Activated naive CD4-positive, alpha-beta T cell treated with anti-CD3 and anti-CD28 coated beads, Interleukin-2, amount 50 U/mL, for 16 hours (primary cell): ENCODE results near the gene SASH1.
"Not testable (repeated sequence)": the region's sequence is repeated elsewhere in the genome, so short reads cannot be mapped to it uniquely, and the experiment has no call there.

ENCODE experiments used
- DNase-seq: peaks from one replicate; pipeline ENCODE4 v3.0.0-alpha.2; 2020

SASH1 gene

DNA sequence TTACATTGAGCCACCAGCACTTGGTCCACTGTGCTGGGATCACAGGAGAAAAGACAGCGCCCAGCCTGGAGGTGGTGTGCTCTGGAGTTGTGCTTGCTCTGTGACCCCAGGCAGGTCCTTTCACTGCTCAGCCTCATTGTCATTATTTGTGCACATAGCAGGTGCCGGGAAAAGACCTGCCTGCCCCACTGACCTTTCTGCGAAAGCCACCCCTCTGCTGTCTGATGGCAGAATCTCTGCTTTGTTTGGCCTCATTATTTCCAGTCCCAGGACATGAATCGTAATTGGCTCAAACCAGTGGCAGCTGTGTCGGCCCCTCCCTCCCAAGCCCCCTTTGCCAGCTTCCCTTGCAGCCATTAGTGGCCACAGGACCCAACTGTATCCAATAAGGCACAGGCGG, 219.0 kb downstream of the SASH1 start:
- no peak for DNase-seq

DNA sequence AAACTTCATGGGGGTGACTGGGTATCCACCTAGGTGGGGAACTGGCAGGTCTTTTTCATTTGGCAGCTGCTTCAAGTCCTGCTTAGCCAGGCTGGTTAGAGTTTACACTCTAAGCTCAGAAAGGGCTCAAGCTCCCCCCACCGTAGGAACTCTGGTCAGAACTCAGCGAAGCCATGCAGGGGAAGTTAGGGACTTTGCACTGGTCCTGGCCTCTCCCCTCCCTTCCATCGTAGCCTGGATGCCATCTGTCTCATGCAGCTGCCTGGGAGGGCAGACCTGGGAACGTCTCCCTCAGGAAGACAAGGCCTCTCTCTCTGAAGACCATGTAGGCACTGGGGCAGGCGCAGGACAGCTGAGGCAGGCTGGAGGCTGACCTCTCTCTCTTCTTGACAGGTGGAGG, 220.4 kb downstream of the SASH1 start:
- no peak for DNase-seq

DNA sequence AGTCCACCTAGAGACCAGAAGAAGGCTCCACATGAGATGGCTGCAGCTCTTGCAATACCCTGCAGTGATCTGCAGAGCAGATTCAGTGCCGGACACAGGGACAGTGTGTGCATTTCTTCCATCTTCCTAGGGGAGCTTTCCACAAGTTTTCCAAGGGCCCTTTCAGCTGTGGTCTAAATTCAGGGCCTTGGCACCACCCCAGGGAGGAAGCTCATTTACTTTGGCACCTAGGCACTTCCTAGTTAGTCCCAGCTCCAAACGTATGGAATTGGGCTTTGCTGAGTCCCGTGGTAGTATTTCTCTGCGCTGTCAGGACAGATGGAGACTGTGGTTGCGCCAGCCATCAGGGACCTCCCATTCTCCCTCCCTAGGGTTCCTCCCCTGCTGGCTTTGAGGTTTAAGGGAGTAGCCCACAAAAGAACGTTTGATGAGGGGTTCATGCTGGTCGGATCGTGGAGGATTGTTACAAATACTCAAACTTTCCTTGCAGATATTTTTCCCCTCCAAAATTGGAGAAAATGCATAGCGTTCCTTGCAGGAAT, 221.9 kb downstream of the SASH1 start:
- DNase-seq = no peak

DNA sequence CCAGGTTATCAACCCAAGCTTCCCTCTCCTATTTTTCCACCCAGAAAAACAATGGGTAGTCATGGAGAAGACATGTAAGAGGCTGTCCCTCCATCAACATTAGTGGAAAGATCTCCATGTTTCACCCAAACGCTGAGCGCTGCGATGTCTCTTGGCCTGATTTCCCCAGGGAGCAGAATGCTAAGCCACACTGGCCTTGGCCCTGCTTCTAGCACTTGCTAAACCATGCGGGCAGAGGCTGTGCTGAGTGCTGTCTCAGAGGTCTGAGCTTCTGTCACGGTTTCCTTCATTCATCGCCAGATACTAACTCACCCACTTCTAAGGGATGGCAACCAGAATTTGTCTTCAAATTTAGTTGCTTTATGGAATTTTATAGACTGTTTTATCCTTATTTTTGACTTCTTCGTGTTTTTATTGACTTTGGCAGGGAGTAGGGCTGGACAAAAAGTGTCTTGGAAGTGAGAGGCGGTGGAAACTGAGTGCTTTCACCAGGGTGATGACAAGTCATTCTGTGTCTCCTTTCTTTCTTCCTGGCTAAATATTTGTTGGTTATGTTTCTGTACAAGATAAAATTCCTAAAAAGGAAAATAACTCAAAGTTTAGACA, 222.8 kb downstream of the SASH1 start:
- no peak for DNase-seq

DNA sequence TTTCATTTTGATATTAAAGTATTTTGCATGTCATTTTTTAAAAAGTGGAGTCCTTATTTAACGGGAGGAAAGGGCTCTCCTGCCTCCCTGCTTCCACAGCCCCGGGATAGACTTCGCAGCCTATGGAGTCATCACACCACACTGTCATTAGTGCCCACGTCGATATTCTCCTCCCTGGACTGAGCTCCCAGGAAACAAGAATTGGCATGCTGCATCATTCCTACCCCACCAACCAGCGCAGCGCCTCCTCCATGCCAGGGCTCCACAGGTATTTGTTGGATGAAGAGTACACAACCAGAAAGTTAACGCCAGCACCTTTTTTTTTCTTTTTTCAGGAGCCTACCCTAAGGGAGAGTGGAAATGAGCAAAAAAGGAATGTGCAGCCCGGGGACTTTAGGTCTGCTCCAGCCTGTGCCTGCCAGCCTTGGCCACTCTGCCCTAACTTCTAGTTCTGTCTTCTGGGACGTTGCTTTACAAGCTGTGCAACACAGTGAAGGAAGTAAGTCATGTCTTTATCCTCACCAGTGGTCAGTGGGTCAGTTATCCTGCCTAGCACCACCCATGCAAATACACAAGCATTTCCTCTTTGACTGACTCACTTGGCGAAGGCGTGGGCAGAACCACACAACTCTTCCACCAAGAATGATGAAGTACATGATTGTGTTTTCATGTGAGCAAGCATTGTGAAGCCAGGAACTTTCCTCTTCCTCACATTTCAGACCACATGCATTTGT, 223.5 kb downstream of the SASH1 start:
- no peak for DNase-seq

DNA sequence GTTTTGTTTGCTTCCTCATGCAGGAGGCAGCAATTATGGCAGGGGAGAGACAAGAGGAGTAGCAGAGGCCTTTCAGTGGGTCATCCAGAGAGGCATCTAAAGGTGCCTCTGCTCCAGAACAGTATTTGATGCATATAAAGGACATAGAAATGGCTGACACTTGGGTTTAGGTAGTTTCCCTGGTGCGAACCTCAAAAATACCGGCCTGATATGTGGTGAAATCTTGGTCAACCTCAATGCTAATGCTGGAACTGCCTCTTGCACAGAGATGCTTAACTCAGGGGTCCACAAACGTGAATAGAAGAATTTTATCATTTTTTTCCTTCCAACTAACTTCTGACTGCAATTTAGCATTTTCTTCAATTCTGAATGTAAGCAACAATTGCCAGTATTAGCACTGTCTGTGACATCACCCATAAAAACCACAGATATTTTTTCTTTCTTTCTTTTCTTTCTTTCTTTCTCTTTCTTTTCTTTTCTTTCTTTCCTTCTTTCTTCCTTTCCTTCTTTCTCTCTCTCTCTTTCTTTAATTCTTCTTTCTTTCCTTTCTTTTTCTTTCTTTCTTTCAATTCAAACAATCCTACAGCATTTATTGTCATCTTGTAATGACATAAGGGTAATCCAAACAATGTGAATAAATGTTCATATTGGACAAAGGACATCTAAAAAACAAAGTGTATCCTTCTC, 224.2 kb downstream of the SASH1 start:
- no peak for DNase-seq

DNA sequence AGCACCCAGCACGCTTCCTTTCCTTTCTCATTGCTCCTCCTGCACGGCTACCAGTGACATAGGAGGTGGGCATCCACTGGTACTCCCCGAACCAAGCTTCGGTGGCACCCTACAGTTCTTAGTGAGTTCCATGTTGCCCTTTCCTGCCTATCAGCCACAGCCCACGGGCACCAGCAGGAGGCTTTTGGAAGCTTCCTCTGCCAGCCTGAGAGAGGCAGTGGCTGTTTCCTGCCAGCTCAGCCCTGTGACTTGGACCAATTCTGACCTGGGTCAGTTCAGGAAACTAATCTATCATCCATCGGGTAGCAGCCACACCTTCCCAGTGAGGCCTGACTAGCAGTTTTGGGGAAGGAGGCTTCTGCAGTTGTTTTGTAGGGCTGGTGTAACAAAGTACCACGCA, 227.8 kb downstream of the SASH1 start:
- DNase-seq = no peak

DNA sequence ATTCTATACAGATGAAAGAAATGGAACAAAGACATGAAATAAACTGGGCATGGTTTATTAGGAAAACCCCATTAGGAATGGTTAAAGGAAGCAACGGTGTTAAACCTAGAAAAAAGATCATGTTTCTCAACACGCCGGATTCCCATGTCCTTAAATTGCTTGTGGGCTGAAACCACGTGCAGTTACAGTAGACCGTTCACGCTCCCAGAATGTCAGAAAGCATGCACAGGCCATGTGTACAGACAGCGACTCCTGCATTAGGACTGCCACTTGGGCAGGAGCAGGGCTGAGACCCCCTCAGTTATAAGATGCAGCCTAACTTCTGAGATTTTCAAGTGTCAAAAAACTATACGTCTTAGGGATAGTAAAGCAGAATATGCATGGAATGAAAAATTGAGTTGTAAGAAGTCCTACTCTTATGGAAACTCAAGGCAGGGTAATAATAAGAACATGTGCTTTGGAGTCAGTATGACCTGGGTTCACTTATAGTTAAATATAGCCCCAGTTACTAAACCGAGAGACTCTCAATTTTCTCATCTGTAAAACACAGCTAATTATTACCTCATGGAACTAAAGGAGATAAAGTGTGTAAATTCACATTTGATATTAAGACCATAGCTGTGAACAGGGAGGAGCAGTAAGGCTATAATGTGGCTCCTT, 230.2 kb downstream of the SASH1 start:
- no peak for DNase-seq

DNA sequence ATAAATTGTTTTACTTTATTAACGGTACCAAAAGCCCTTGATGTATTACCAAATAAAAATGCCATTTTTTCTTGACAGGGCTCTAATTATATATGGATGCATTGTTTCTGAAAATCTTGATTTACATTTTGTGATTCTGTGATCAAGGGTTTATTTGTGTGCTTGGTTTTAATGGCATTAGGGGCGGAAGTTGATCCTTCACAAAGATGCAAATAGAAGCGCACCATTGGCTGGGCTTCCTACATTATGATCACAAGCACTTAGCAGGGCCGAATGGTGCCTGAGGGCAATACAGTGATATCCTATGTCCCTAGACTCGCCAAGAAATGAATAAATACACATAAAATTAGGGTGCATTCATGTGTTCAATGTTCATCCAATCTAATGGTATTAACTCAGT, 231.3 kb downstream of the SASH1 start:
- DNase-seq = no peak

DNA sequence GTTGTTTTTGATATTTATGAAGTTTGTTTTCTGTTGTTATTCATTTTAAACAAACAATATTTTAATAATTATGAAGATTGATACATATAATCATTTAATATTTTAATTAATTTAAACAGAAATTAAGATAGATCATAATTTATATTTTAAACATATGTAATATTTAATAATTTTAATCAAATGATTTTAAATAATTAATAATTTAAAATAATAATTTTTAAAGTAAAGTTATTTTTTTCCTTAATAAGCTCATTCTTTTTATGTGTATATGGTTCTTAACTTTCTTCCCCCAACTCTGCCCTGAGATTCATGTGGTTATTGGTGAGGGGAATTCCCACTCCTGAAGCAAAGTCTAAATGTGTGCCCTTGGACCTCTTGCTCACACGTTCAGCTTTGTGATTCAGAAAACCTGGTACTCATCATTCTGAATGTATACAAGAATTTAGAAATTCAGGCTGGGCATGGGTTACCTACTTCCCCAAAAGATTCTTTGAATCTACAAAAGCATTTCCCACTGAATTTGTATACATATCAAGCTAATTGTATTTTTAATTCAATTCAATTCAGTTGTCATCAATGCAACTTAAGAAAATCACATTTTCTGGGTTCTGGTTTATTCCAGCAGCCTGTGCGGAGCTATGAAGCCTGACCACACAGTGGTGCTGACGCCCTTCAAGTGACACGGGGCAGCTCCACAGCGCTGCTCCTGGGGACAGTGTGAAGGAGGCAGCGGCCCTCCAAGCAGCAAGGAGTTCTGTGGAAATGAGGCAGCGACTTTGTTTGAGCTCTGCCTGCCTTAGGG, 235.2 kb downstream of the SASH1 start:
- DNase-seq = peak; percentile 19

DNA sequence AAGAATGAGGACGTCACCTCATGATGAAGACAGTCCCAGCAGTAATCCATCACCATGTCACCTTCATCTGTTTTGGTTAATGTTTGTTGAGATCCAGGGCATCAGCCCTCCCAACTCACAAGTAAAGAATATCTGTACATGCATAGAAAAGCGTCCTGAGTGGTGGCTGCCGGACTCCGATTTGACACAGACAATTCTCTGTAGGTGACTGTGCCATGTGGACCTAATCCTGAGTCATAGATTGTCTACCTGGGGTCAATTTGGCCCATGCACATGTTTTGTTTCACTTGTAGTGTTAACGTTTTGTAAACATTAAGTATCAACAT, 235.8 kb downstream of the SASH1 start:
- DNase-seq = no peak

DNA sequence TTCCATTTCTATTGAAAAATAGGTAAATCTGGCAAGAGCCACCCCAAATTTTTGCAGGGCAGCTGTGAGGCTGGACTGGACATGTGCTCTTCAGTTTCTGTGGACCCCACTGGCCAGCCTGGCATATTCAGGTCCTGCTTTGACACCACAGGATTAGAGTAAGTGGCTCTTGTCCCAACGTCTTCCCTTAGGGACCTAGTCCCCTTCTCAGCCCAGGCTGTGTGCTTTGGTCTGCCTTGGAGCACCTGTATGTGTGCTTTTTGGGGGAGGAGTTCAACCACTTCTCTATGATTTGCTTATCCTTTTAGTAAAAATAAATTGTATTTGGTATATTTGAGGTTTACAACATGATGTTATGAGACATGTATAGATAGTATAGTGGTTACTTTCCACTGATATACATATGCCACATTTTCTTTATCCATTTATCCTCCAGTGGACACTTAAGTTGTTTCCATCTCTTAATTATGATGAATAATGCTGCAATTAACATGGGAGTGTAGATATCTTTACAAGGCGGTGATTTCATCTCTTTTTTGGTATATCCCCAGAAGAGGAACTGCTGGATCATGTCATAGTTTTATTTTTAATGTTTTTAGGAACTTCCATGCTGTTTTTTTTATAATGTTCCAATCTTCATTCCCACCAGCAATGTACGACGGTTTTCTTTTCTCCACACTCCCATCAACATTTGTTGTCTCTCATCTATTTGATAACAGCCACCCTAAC, 236.4 kb downstream of the SASH1 start:
- DNase-seq = no peak

DNA sequence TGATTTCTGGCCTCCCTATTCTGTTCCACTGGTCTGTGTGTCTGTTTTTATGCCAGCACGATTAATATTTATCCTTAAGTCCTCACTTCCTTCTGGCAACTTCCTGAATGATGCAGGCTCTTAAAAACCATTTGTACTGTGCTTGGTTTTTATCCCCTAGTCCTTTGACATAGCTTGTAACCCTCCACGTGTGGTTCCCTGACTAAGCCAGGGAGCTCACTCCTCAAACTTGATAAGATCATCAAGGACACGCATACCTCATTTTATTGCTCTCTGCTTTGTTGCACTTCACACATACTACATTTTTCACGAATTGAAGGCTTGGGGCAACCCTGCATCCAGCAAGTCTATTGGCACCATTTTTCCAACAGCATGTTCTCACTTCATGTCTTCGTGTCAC, 237.8 kb downstream of the SASH1 start:
- DNase-seq = no peak

DNA sequence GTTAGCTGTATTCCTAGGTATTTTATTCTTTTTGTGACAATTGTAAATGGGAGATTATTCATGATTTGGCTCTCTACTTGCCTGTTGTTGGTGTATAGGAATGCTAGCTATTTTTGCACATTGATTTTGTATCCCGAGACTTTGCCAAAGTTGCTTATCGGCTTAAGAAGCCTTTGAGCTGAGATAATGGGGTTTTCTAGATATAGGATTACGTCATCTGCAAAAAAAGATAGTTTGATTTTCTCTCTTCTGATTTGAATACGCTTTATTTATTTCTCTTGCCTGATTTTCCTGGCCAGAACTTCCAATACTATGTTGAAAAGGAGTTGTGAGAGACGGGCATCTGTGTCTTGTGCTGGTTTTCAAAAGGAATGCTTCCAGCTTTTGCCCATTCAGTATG, 241.0 kb downstream of the SASH1 start:
- DNase-seq = no peak

DNA sequence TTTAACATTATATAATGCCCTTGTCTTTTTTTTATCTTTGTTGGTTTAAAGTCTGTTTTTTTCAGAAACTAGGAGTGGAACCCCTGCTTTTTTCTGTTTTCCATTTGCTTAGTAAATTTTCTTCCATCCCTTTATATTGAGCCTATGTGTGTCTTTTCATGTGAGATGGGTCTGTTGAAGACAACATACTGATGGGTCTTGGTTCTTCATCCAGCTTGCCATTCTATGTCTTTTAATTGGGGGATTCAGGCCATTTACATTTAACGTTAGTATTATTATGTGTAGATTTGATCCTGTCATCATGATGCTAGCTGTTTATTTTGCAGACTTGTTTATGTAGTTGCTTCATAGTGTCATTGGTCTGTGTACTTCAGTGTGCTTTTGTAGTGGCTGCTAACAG, 243.0 kb downstream of the SASH1 start:
- not testable (repeated sequence) for DNase-seq

DNA sequence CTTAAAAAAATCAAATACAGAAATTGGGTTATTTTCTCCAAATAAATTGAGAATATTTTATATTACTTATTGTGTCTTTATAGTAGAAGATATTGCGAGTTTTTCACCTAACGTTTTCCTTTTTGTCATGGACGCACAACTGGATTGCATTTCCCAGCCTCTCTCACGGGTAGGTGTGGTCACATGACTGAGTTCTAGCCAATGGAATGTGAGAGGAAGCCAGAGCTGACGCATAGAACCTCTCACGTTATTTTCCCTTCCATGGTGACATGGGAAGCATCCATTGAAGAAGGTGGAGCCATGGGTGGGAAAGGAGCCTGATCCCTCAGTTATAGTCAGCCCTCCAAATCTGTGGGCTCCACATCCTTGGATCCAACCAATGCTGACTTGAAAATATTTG, 248.2 kb downstream of the SASH1 start:
- no peak for DNase-seq

DNA sequence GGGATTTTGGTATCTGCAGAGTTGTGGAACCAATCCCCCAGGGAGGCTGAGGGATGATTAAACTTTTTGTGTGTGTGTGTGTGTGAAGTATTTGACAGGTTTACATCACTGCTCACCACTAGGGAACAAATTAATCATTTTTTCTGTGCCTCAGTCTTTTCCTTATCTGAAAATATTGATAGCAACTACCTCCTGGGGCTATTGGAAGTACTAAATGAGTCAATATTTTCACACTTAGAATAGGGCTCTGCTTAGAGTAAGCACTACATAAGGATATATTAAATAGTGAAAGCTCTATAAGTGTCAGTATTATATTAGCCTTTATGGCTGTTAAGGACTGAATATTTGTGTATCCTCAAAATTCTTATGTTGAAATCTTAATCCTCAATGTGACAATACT, 249.0 kb downstream of the SASH1 start:
- DNase-seq = no peak

DNA sequence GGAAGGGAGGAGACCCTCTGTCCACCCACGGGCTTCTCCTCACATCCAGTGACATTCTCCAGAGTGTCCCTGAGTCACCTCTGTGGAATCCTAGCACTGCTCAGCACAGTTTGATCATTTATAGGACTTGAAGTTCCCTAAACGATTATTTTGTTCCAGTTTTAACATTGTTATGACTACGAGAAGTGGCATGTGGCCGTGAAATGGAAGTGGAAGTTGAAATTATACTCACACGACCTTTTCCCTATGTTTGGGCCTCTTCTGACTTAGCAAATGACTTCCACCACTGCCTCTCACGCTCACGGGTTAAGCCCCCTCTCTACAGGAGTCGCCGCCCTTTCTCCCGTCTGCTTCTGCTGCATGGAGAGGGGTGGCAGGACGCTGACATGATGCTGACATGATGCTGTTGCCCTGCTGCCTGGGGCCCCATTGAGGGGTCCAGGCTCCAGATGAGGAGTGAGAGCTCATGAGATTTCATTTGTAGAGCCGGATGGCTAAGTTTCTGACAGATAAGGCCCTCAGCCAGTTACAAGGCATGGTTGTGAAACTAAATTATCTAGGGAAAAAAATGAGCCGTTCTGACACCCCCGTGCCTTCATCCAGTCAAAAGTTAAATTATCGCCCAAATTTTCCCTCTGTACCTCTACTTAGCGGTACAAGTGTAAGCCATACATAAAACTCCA, 250.6 kb downstream of the SASH1 start:
- no peak for DNase-seq

DNA sequence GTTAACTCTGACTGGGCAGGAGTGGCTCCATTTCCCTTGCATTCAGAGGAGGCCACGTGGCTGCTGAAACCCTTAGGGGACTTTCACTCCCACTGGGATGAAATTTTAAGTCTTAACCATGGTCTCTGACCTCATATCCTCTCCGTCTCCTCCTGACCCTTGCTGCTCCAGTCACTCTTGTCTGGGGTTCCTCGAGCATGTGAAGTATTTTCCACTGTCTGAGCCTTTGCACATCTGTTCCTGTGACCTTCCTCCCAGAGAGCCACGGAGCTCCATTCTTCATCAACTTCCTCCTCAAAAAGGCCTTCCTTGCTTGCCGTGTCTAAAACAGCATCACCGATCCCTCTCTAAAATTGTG, 251.2 kb downstream of the SASH1 start:
- no peak for DNase-seq

DNA sequence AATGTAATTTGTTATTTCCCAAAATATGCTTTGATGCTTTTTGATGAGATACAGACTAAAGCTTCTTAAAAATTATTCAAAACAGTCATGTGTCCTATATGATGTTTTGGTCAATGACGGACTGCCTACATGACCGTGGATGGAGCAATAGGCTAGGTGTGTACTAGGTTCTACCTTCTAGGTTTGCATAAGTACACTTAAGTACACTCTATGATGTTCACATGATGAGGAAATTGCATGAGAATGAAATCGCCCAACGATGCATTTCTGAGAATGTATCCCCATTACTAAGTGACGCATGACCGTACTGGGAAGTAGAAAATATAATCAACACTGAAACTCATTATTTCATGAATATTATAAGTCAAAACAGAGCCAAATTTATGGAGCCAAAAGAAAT, 252.9 kb downstream of the SASH1 start:
- no peak for DNase-seq

DNA sequence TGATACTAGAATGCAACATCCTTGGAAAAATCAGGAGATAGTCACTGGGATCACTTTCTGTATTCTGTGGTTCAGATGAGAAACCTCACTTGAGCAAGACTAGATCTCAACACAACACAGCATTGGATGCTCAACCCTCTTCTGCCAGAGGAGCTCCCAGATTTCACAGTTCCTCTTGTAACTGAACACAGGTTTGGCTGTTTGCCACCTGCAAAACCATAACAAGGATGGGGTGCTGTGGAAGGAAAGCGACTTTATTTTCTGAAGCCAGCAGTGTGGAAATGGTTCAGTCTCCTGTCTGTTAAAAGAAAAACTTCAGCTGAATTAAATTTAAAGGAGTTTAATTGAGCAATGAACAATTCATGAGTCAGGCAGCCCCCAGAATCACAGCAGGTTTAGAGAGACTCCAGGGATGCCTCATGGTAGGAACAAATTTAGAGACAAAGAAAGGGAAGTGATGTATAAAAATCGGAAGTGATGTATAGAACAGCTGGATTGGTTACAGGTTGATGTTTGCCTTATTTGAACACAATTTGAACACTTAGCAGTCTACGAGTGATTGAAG, 254.3 kb downstream of the SASH1 start:
- no peak for DNase-seq
